Measurements from ENCODE around the gene SMOC1.

DNA sequence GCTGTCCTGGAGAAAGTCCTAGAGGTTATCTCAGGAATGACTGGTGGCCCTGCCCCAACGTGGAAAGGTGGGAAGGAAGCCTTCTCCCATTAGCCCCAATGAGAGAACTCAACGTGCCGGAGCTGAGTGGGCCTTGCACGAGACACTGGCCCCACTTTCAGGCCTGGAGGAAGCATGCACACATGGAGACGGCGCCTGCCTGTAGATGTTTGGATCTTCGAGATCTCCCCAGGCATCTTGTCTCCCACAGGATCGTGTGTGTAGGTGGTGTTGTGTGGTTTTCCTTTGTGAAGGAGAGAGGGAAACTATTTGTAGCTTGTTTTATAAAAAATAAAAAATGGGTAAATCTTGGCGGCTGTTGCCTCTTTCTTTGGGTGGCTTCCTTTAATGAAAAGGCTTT lies 152.8 kb downstream of the SMOC1 start:
- TF ChIP-seq POLR2A (IDR thresholded peaks at IDR 0.05) (no peak), POLR2AphosphoS5 (IDR thresholded peaks at IDR 0.05) (no peak)
- TF ChIP-seq, protein P1, sequence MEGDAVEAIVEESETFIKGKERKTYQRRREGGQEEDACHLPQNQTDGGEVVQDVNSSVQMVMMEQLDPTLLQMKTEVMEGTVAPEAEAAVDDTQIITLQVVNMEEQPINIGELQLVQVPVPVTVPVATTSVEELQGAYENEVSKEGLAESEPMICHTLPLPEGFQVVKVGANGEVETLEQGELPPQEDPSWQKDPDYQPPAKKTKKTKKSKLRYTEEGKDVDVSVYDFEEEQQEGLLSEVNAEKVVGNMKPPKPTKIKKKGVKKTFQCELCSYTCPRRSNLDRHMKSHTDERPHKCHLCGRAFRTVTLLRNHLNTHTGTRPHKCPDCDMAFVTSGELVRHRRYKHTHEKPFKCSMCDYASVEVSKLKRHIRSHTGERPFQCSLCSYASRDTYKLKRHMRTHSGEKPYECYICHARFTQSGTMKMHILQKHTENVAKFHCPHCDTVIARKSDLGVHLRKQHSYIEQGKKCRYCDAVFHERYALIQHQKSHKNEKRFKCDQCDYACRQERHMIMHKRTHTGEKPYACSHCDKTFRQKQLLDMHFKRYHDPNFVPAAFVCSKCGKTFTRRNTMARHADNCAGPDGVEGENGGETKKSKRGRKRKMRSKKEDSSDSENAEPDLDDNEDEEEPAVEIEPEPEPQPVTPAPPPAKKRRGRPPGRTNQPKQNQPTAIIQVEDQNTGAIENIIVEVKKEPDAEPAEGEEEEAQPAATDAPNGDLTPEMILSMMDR (IDR thresholded peaks at IDR 0.05), result no peak

Measured in suprapubic skin (tissue), 4 donors.